Common myeloid progenitor, CD34-positive (primary cell): ENCODE data around the gene CD209. TPM values are rescaled to one million over a fixed set of nuclear protein-coding genes. Genes with fewer than 3 reads are reported as not detected.
"Not testable (repeated sequence)": the region's sequence is repeated elsewhere in the genome, so short reads cannot be mapped to it uniquely, and the experiment has no call there.

Experiments
- CTCF ChIA-PET: fragments of 350-600 bp; sonication (Branson Sonifier 250); formaldehyde crosslinking; loops from one replicate; lab custom pipeline; 2021; ENCODE audit warnings: antibody characterized with exemption; lab: Charles Lee
- POLR2A ChIA-PET: fragments of 350-600 bp; sonication (Branson Sonifier 250); formaldehyde crosslinking; loops from one replicate; lab custom pipeline; 2021; ENCODE audit warnings: antibody characterized with exemption; lab: Charles Lee
- DNase-seq, 3 donors: peaks; one replicate each; pipeline versions ENCODE4 v3.0.0 to v3.0.0-alpha.2; 2013
- H3K27ac ChIP-seq, 2 experiments: 1 replicate in 1 of 2; 2 replicates in 1 of 2; pipeline ENCODE4 v1.7.0; 2013; ENCODE audit warnings: inconsistent platforms in 2 of 2, low read length in 2 of 2, mild to moderate bottlenecking in 2 of 2, low read depth in 1 of 2, moderate library complexity in 1 of 2; ENCODE audit not compliant: severe bottlenecking in 2 of 2, insufficient read depth in 1 of 2, poor library complexity in 1 of 2
- H3K27me3 ChIP-seq, 5 experiments: replicated peaks in 2 of 5; 1 replicate in 3 of 5; 2 replicates in 2 of 5; pipeline versions ENCODE4 v1.6.1 to v1.7.0; 2013; ENCODE audit warnings: low read length in 4 of 5, mild to moderate bottlenecking in 2 of 5, moderate library complexity in 2 of 5, inconsistent platforms in 1 of 5; ENCODE audit not compliant: insufficient read depth in 5 of 5, control insufficient read depth in 4 of 5
- H3K36me3 ChIP-seq, 4 experiments: 1 replicate in 2 of 4; 2 replicates in 2 of 4; pipeline versions ENCODE4 v1.6.1 to v1.7.0; 2013; ENCODE audit warnings: low read length in 3 of 4, control low read depth in 1 of 4, mild to moderate bottlenecking in 1 of 4; ENCODE audit not compliant: control insufficient read depth in 4 of 4, insufficient read depth in 4 of 4
- H3K4me1 ChIP-seq, 4 experiments: 1 replicate in 3 of 4; 2 replicates in 1 of 4; pipeline versions ENCODE4 v1.6.1 to v1.7.1; 2013; ENCODE audit warnings: low read length in 3 of 4, mild to moderate bottlenecking in 3 of 4, control low read depth in 1 of 4, inconsistent platforms in 1 of 4, moderate library complexity in 1 of 4; ENCODE audit not compliant: control insufficient read depth in 4 of 4, insufficient read depth in 4 of 4; ENCODE audit errors: control extremely low read depth in 1 of 4
- H3K4me3 ChIP-seq, 7 experiments: 1 replicate in 4 of 7; 2 replicates in 3 of 7; pipeline versions ENCODE4 v1.5.1 to v1.7.0; 2013; ENCODE audit warnings: mild to moderate bottlenecking in 7 of 7, low read length in 6 of 7, moderate library complexity in 6 of 7, inconsistent platforms in 2 of 7, low read depth in 2 of 7, control low read depth in 1 of 7; ENCODE audit not compliant: insufficient read depth in 4 of 7, control insufficient read depth in 1 of 7; ENCODE audit errors: extremely low read depth in 1 of 7
- H3K9me3 ChIP-seq, 5 experiments: 1 replicate in 4 of 5; 2 replicates in 1 of 5; pipeline versions ENCODE4 v1.6.1 to v1.7.1; 2013; ENCODE audit warnings: low read length in 4 of 5, mild to moderate bottlenecking in 2 of 5, inconsistent platforms in 1 of 5, low read depth in 1 of 5, moderate library complexity in 1 of 5; ENCODE audit not compliant: control insufficient read depth in 4 of 5, insufficient read depth in 2 of 5; ENCODE audit errors: control extremely low read depth in 1 of 5
- WGBS: methylation state at CpG from one replicate; pipeline ENCODE4 v1.1.5; 2013; ENCODE audit not compliant: insufficient coverage; 5-methylcytosine and 5-hydroxymethylcytosine counted together
- polyA plus RNA-seq: library from polyadenylated mRNA; unstranded; fragments of 120-200 nt; gene quantifications from one replicate; pipeline ENCODE4 v1.2.1, GENCODE V29; 2013

The CD209 gene
- 0.05 TPM for polyA plus RNA-seq

GRCh38 chr19:7746903-7747884, at the start of gene CD209:
Gene CD209 (minus strand): TSS chr19:7747534. CDS start chr19:7747511, 23 bp downstream.
- 92% methylated on average over 7 of the region's 7 CpGs for WGBS
- peaks cover 0 to 4% (median 2%) of the 10 kb centered on the region in 5 experiments for H3K27me3 ChIP-seq
- DNase-seq: no peak
- H3K4me1 ChIP-seq: no peaks in the 10 kb centered on the region
- no peak within 1 kb of the TSS for H3K4me3 ChIP-seq
- no peak within 1 kb of the TSS for H3K27ac ChIP-seq
- H3K9me3 ChIP-seq: no peaks in the 10 kb centered on the region
- no peaks in the 10 kb centered on the region for H3K36me3 ChIP-seq
- ChIA-PET CTCF (interaction anchor here (0.9 to 1.9 kb wide), 3 partner anchors 12 to 54 kb away, joined by 3 to 7 read pairs (median 4); partner anchors contain the start of gene CLEC4M), POLR2A (interaction anchor here (0.6 kb wide), 1 partner anchor 31 kb away, joined by 9 read pairs; no protein-coding TSS in a partner anchor)

- WGBS: 90% methylated on average over 4 of the region's 8 CpGs
Observed at GRCh38 chr19:7795555-7796161, 48.3 kb upstream of the CD209 start.

GRCh38 chr19:7793493-7793892, 46.2 kb upstream of the CD209 start:
- Histone ChIP-seq H3K4me1 (peaks cover 0 to 10% (median 4%) of the 10 kb centered on the region in 4 experiments), H3K36me3 (no peaks in the 10 kb centered on the region), H3K27me3 (peaks cover 0 to 24% (median 13%) of the 10 kb centered on the region in 5 experiments), H3K9me3 (peaks cover 0 to 2% (median 0%) of the 10 kb centered on the region in 5 experiments), H3K27ac (no peak overlapping the region), H3K4me3 (no peak overlapping the region)
- WGBS: 91% methylated on average over 1 of the region's 3 CpGs
- DNase-seq: no peak
- POLR2A ChIA-PET: no interaction called here
- CTCF ChIA-PET: interaction anchor here (1.5 kb wide), 1 partner anchor 141 kb away, joined by 3 read pairs; no protein-coding TSS in a partner anchor

More at GRCh38 chr19:7795555-7796161, 48.3 kb upstream of the CD209 start:
- Histone ChIP-seq H3K4me1 (peaks cover 0 to 11% (median 7%) of the 10 kb centered on the region in 4 experiments), H3K4me3 (no peak overlapping the region), H3K27ac (no peak overlapping the region), H3K36me3 (no peaks in the 10 kb centered on the region), H3K27me3 (peaks cover 0 to 9% (median 7%) of the 10 kb centered on the region in 5 experiments), H3K9me3 (peaks cover 0 to 2% (median 0%) of the 10 kb centered on the region in 5 experiments)
- ChIA-PET CTCF (interaction anchor here (1.4 kb wide), 1 partner anchor 115 kb away, joined by 6 read pairs; the partner anchor contains the start of gene TRAPPC5), POLR2A (interaction anchor here (0.8 to 0.9 kb wide), 2 partner anchors 10 to 115 kb away, joined by 3 to 4 read pairs; partner anchors contain the start of gene TRAPPC5)
- no peak for DNase-seq

GRCh38 chr19:7792701-7793100, 45.4 kb upstream of the CD209 start:
- DNase-seq, H3K9me3 ChIP-seq, H3K4me3 ChIP-seq, H3K36me3 ChIP-seq, H3K27ac ChIP-seq: not testable (repeated sequence)
- WGBS: 96% methylated on average over 4 of the region's 7 CpGs
- H3K4me1 ChIP-seq: peaks cover 0 to 14% (median 7%) of the 10 kb centered on the region in 4 experiments
- CTCF ChIA-PET: interaction anchor here (1.5 to 1.8 kb wide), 2 partner anchors 109 to 140 kb away, joined by 3 to 4 read pairs; no protein-coding TSS in a partner anchor
- H3K27me3 ChIP-seq: peaks cover 0 to 32% (median 17%) of the 10 kb centered on the region in 5 experiments
- POLR2A ChIA-PET: interaction anchor here (0.6 kb wide), 1 partner anchor 30 kb away, joined by 3 read pairs; the partner anchor contains the start of gene CLEC4M

- ChIA-PET CTCF (interaction anchor here (1.5 to 2.0 kb wide), 3 partner anchors 108 to 140 kb away, joined by 3 to 7 read pairs (median 4); partner anchors contain the start of gene TRAPPC5), POLR2A (interaction anchor here (0.6 kb wide), 1 partner anchor 29 kb away, joined by 3 read pairs; the partner anchor contains the start of gene CLEC4M)
- 94% methylated on average over 3 of the region's 7 CpGs for WGBS
- H3K9me3 ChIP-seq: peaks cover 0 to 2% (median 0%) of the 10 kb centered on the region in 5 experiments
- no peak overlapping the region for H3K4me3 ChIP-seq
- H3K4me1 ChIP-seq: peaks cover 0 to 14% (median 7%) of the 10 kb centered on the region in 4 experiments
- no peak for DNase-seq
- H3K36me3 ChIP-seq: no peaks in the 10 kb centered on the region
- no peak overlapping the region for H3K27ac ChIP-seq
- peaks cover 0 to 36% (median 21%) of the 10 kb centered on the region in 5 experiments for H3K27me3 ChIP-seq
Observed at GRCh38 chr19:7792281-7792680, 44.9 kb upstream of the CD209 start.

GRCh38 chr19:7790416-7790815, 43.1 kb upstream of the CD209 start:
- H3K36me3 ChIP-seq: no peaks in the 10 kb centered on the region
- CTCF ChIA-PET: interaction anchor here (1.6 to 2.0 kb wide), 3 partner anchors 10 to 110 kb away, joined by 4 to 9 read pairs (median 7); partner anchors contain the start of gene TRAPPC5
- WGBS: 92% methylated on average over 10 of the region's 14 CpGs
- peaks cover 0 to 48% (median 22%) of the 10 kb centered on the region in 5 experiments for H3K27me3 ChIP-seq
- H3K27ac ChIP-seq: no peak overlapping the region
- POLR2A ChIA-PET: no interaction called here
- no peak overlapping the region for H3K4me3 ChIP-seq
- peaks cover 0 to 14% (median 7%) of the 10 kb centered on the region in 4 experiments for H3K4me1 ChIP-seq
- peaks cover 0 to 2% (median 0%) of the 10 kb centered on the region in 5 experiments for H3K9me3 ChIP-seq
- no peak for DNase-seq
